ENCODE results near the gene PKD1.

Gene PKD1

GRCh38 chr16:2081201-2082084 is 54.3 kb downstream of the PKD1 start:
- Histone ChIP-seq H3K36me3 (ENCODE audit: insufficient read depth, low read length) (peaks cover 48% of the 10 kb centered on the region), H3K9ac (ENCODE audit: low read length) (no peak overlapping the region), H3K27ac (ENCODE audit: low read depth, low read length) (no peak overlapping the region)

GRCh38 chr16:2079991-2080390 is 55.7 kb downstream of the PKD1 start:
- Histone ChIP-seq H3K27ac (ENCODE audit: low read depth, low read length) (no peak overlapping the region), H3K4me3 (ENCODE audit: low read depth in 1 of 2, low read length in 2 of 2) (no peak overlapping the region), H3K27me3 (ENCODE audit: control insufficient read depth in 1 of 2, insufficient read depth in 2 of 2, low read length in 2 of 2) (no peaks in the 10 kb centered on the region), H3K9ac (ENCODE audit: low read length) (no peak overlapping the region), H3K9me3 (ENCODE audit: low read length) (no peaks in the 10 kb centered on the region), H3K36me3 (ENCODE audit: insufficient read depth, low read length) (peaks cover 58% of the 10 kb centered on the region), H3K4me1 (ENCODE audit: insufficient read depth, low read length) (peaks cover 16% of the 10 kb centered on the region)

More at GRCh38 chr16:2081201-2082084, 54.3 kb downstream of the PKD1 start:
- Histone ChIP-seq H3K4me3 (ENCODE audit: low read depth in 1 of 2, low read length in 2 of 2) (no peak overlapping the region), H3K4me1 (ENCODE audit: insufficient read depth, low read length) (peaks cover 16% of the 10 kb centered on the region), H3K9me3 (ENCODE audit: low read length) (no peaks in the 10 kb centered on the region), H3K27me3 (ENCODE audit: control insufficient read depth in 1 of 2, insufficient read depth in 2 of 2, low read length in 2 of 2) (no peaks in the 10 kb centered on the region)

GRCh38 chr16:2079311-2079800 is 56.3 kb downstream of the PKD1 start:
- H3K9me3 ChIP-seq (ENCODE audit: low read length), result no peaks in the 10 kb centered on the region
- peaks cover 16% of the 10 kb centered on the region for H3K4me1 ChIP-seq (ENCODE audit: insufficient read depth, low read length)
- no peak overlapping the region for H3K9ac ChIP-seq (ENCODE audit: low read length)
- no peak overlapping the region for H3K4me3 ChIP-seq (ENCODE audit: low read depth in 1 of 2, low read length in 2 of 2)
- H3K27me3 ChIP-seq (ENCODE audit: control insufficient read depth in 1 of 2, insufficient read depth in 2 of 2, low read length in 2 of 2), result no peaks in the 10 kb centered on the region
- no peak overlapping the region for H3K27ac ChIP-seq (ENCODE audit: low read depth, low read length)
- H3K36me3 ChIP-seq (ENCODE audit: insufficient read depth, low read length), result peaks cover 58% of the 10 kb centered on the region

- H3K27me3 ChIP-seq (ENCODE audit: control insufficient read depth in 1 of 2, insufficient read depth in 2 of 2, low read length in 2 of 2), result no peaks in the 10 kb centered on the region
- peaks cover 16% of the 10 kb centered on the region for H3K4me1 ChIP-seq (ENCODE audit: insufficient read depth, low read length)
- no peak overlapping the region for H3K4me3 ChIP-seq (ENCODE audit: low read depth in 1 of 2, low read length in 2 of 2)
- no peak overlapping the region for H3K27ac ChIP-seq (ENCODE audit: low read depth, low read length)
- no peak overlapping the region for H3K9ac ChIP-seq (ENCODE audit: low read length)
- H3K9me3 ChIP-seq (ENCODE audit: low read length), result no peaks in the 10 kb centered on the region
- peaks cover 64% of the 10 kb centered on the region for H3K36me3 ChIP-seq (ENCODE audit: insufficient read depth, low read length)
Observed at GRCh38 chr16:2078691-2079090, 57.0 kb downstream of the PKD1 start.

- H3K4me1 ChIP-seq (ENCODE audit: insufficient read depth, low read length), result peaks cover 16% of the 10 kb centered on the region
- no peak overlapping the region for H3K4me3 ChIP-seq (ENCODE audit: low read depth in 1 of 2, low read length in 2 of 2)
- no peaks in the 10 kb centered on the region for H3K27me3 ChIP-seq (ENCODE audit: control insufficient read depth in 1 of 2, insufficient read depth in 2 of 2, low read length in 2 of 2)
- no peak overlapping the region for H3K27ac ChIP-seq (ENCODE audit: low read depth, low read length)
- H3K9ac ChIP-seq (ENCODE audit: low read length), result no peak overlapping the region
- peaks cover 67% of the 10 kb centered on the region for H3K36me3 ChIP-seq (ENCODE audit: insufficient read depth, low read length)
- no peaks in the 10 kb centered on the region for H3K9me3 ChIP-seq (ENCODE audit: low read length)
Observed at GRCh38 chr16:2078096-2078495, 57.6 kb downstream of the PKD1 start.

- no peaks in the 10 kb centered on the region for H3K9me3 ChIP-seq (ENCODE audit: low read length)
- peaks cover 70% of the 10 kb centered on the region for H3K36me3 ChIP-seq (ENCODE audit: insufficient read depth, low read length)
- no peak overlapping the region for H3K9ac ChIP-seq (ENCODE audit: low read length)
- H3K4me3 ChIP-seq (ENCODE audit: low read depth in 1 of 2, low read length in 2 of 2), result no peak overlapping the region
- no peaks in the 10 kb centered on the region for H3K27me3 ChIP-seq (ENCODE audit: control insufficient read depth in 1 of 2, insufficient read depth in 2 of 2, low read length in 2 of 2)
- H3K27ac ChIP-seq (ENCODE audit: low read depth, low read length), result no peak overlapping the region
- peaks cover 13% of the 10 kb centered on the region for H3K4me1 ChIP-seq (ENCODE audit: insufficient read depth, low read length)
Observed at GRCh38 chr16:2077696-2078095, 58.0 kb downstream of the PKD1 start.

GRCh38 chr16:2077016-2077415 is 58.7 kb downstream of the PKD1 start:
- H3K9ac ChIP-seq (ENCODE audit: low read length), result no peak overlapping the region
- peaks cover 70% of the 10 kb centered on the region for H3K36me3 ChIP-seq (ENCODE audit: insufficient read depth, low read length)
- no peak overlapping the region for H3K4me3 ChIP-seq (ENCODE audit: low read depth in 1 of 2, low read length in 2 of 2)
- no peak overlapping the region for H3K27ac ChIP-seq (ENCODE audit: low read depth, low read length)
- no peaks in the 10 kb centered on the region for H3K9me3 ChIP-seq (ENCODE audit: low read length)
- peaks cover 6% of the 10 kb centered on the region for H3K4me1 ChIP-seq (ENCODE audit: insufficient read depth, low read length)
- no peaks in the 10 kb centered on the region for H3K27me3 ChIP-seq (ENCODE audit: control insufficient read depth in 1 of 2, insufficient read depth in 2 of 2, low read length in 2 of 2)

- peaks cover 73% of the 10 kb centered on the region for H3K36me3 ChIP-seq (ENCODE audit: insufficient read depth, low read length)
- no peak overlapping the region for H3K27ac ChIP-seq (ENCODE audit: low read depth, low read length)
- H3K4me3 ChIP-seq (ENCODE audit: low read depth in 1 of 2, low read length in 2 of 2), result no peak overlapping the region
- peaks cover 6% of the 10 kb centered on the region for H3K4me1 ChIP-seq (ENCODE audit: insufficient read depth, low read length)
- no peak overlapping the region for H3K9ac ChIP-seq (ENCODE audit: low read length)
- no peaks in the 10 kb centered on the region for H3K9me3 ChIP-seq (ENCODE audit: low read length)
- H3K27me3 ChIP-seq (ENCODE audit: control insufficient read depth in 1 of 2, insufficient read depth in 2 of 2, low read length in 2 of 2), result no peaks in the 10 kb centered on the region
Observed at GRCh38 chr16:2076072-2076865, 59.4 kb downstream of the PKD1 start.

- Histone ChIP-seq H3K27ac (ENCODE audit: low read depth, low read length) (no peak overlapping the region), H3K9ac (ENCODE audit: low read length) (no peak overlapping the region), H3K4me1 (ENCODE audit: insufficient read depth, low read length) (peaks cover 6% of the 10 kb centered on the region), H3K4me3 (ENCODE audit: low read depth in 1 of 2, low read length in 2 of 2) (no peak overlapping the region), H3K27me3 (ENCODE audit: control insufficient read depth in 1 of 2, insufficient read depth in 2 of 2, low read length in 2 of 2) (no peaks in the 10 kb centered on the region), H3K36me3 (ENCODE audit: insufficient read depth, low read length) (peaks cover 75% of the 10 kb centered on the region), H3K9me3 (ENCODE audit: low read length) (no peaks in the 10 kb centered on the region)
Observed at GRCh38 chr16:2075631-2076030, 60.1 kb downstream of the PKD1 start.

- no peak overlapping the region for H3K4me3 ChIP-seq (ENCODE audit: low read depth in 1 of 2, low read length in 2 of 2)
- H3K4me1 ChIP-seq (ENCODE audit: insufficient read depth, low read length), result peaks cover 6% of the 10 kb centered on the region
- no peaks in the 10 kb centered on the region for H3K9me3 ChIP-seq (ENCODE audit: low read length)
- peaks cover 75% of the 10 kb centered on the region for H3K36me3 ChIP-seq (ENCODE audit: insufficient read depth, low read length)
- no peaks in the 10 kb centered on the region for H3K27me3 ChIP-seq (ENCODE audit: control insufficient read depth in 1 of 2, insufficient read depth in 2 of 2, low read length in 2 of 2)
- no peak overlapping the region for H3K27ac ChIP-seq (ENCODE audit: low read depth, low read length)
- no peak overlapping the region for H3K9ac ChIP-seq (ENCODE audit: low read length)
Observed at GRCh38 chr16:2074071-2074470, 61.6 kb downstream of the PKD1 start.

- H3K4me3 ChIP-seq (ENCODE audit: low read depth in 1 of 2, low read length in 2 of 2), result no peak overlapping the region
- no peaks in the 10 kb centered on the region for H3K27me3 ChIP-seq (ENCODE audit: control insufficient read depth in 1 of 2, insufficient read depth in 2 of 2, low read length in 2 of 2)
- no peak overlapping the region for H3K27ac ChIP-seq (ENCODE audit: low read depth, low read length)
- H3K4me1 ChIP-seq (ENCODE audit: insufficient read depth, low read length), result peaks cover 6% of the 10 kb centered on the region
- peaks cover 64% of the 10 kb centered on the region for H3K36me3 ChIP-seq (ENCODE audit: insufficient read depth, low read length)
- H3K9me3 ChIP-seq (ENCODE audit: low read length), result no peaks in the 10 kb centered on the region
- no peak overlapping the region for H3K9ac ChIP-seq (ENCODE audit: low read length)
Observed at GRCh38 chr16:2072926-2073325, 62.8 kb downstream of the PKD1 start.

All from muscle layer of colon (tissue), 2 donors.